PC-9 (cell line): ENCODE results near the gene SCN8A. TPM values are rescaled to one million over a fixed set of nuclear protein-coding genes. Genes with fewer than 3 reads are reported as not detected.

Experiments
- BruUV-seq: library from RNA; stranded (reverse); fragments of 400-500 nt; replicated peaks from 2 replicates; lab custom pipeline; 2021; lab: Mats Ljungman, UMichigan
- CTCF ChIA-PET: fragments of 300-600 bp; sonication (Branson Sonifier 250); formaldehyde crosslinking; loops from one replicate; lab custom pipeline; 2022; ENCODE audit warnings: antibody characterized with exemption; lab: Charles Lee
- POLR2A ChIA-PET: fragments of 300-600 bp; sonication (Branson Sonifier 250); formaldehyde crosslinking; loops from one replicate; lab custom pipeline; 2022; ENCODE audit warnings: antibody characterized with exemption; ENCODE audit not compliant: unreplicated experiment; lab: Charles Lee
- DNase-seq, 2 experiments: peaks; one replicate each; pipeline versions ENCODE4 v3.0.0 to v3.0.0-alpha.2; 2015 to 2022; ENCODE audit warnings: mixed read lengths in 1 of 2
- H2AFZ ChIP-seq: fragments of 200-600 bp; sonication (generic); 2 replicates; pipeline ENCODE4 v1.8.1; 2017; ENCODE audit warnings: antibody characterized with exemption
- H3F3A ChIP-seq: fragments of 200-600 bp; sonication (generic); 2 replicates; pipeline ENCODE4 v1.8.1; 2017; ENCODE audit warnings: antibody characterized with exemption, mild to moderate bottlenecking, low read depth; ENCODE audit not compliant: insufficient read depth
- H3K27ac ChIP-seq: fragments of 200-600 bp; sonication (generic); 2 replicates; pipeline ENCODE4 v1.6.1; 2016; ENCODE audit warnings: mixed run types
- H3K27me3 ChIP-seq: fragments of 200-600 bp; sonication (generic); 2 replicates; pipeline ENCODE4 v1.6.1; 2016; ENCODE audit warnings: low read depth, mixed run types; ENCODE audit not compliant: insufficient read depth
- H3K36me3 ChIP-seq: fragments of 200-600 bp; sonication (generic); 2 replicates; pipeline ENCODE4 v1.6.1; 2016; ENCODE audit warnings: low read depth, mixed run types
- H3K4me1 ChIP-seq: fragments of 200-600 bp; sonication (generic); replicated peaks from 2 replicates; pipeline ENCODE4 v1.6.1; 2016; ENCODE audit warnings: mixed run types; ENCODE audit not compliant: insufficient read depth
- H3K4me2 ChIP-seq: fragments of 200-600 bp; sonication (generic); 2 replicates; pipeline ENCODE4 v1.6.1; 2017; ENCODE audit warnings: mixed run types
- H3K4me3 ChIP-seq: fragments of 200-600 bp; sonication (generic); 2 replicates; pipeline ENCODE4 v1.6.1; 2016; ENCODE audit warnings: mixed run types
- H3K79me2 ChIP-seq: fragments of 200-600 bp; sonication (generic); 2 replicates; pipeline ENCODE4 v1.6.1; 2017; ENCODE audit warnings: low read depth, mixed run types
- H3K9me2 ChIP-seq: fragments of 200-600 bp; sonication (generic); 2 replicates; pipeline ENCODE4 v1.8.1; 2017; ENCODE audit warnings: mild to moderate bottlenecking; ENCODE audit not compliant: insufficient read depth
- H3K9me3 ChIP-seq: fragments of 200-600 bp; sonication (generic); 2 replicates; pipeline ENCODE4 v1.8.1; 2016; ENCODE audit warnings: low read depth; ENCODE audit not compliant: insufficient read depth
- H4K20me1 ChIP-seq: fragments of 200-600 bp; sonication (generic); 2 replicates; pipeline ENCODE4 v1.8.1; 2017; ENCODE audit not compliant: insufficient read depth
- EZH2 ChIP-seq: fragments of 200-600 bp; sonication (generic); IDR thresholded peaks from 2 replicates; pipeline ENCODE4 v1.8.0; 2017; ENCODE audit warnings: antibody characterized with exemption, low read depth
- intact Hi-C: fragments of 100-400 bp; cut with micrococcal nuclease; formaldehyde crosslinking; loops from one replicate; pipeline ENCODE4 v1.10.0; 2022; ENCODE audit not compliant: unreplicated experiment
- total RNA-seq: library from RNA; stranded (reverse); gene quantifications from 2 replicates; pipeline ENCODE4 v1.2.3, GENCODE V29; 2021
- TF ChIP-seq, protein P1 (sequence below): fragments of 200-600 bp; sonication (generic); conservative IDR thresholded peaks from 2 replicates; pipeline ENCODE4 v1.6.1; 2017; ENCODE audit warnings: mixed run types, antibody characterized with exemption, mild to moderate bottlenecking, moderate library complexity

The SCN8A gene
- total RNA-seq, 1 experiment from 2014 or later = 0.17 TPM

DNA sequence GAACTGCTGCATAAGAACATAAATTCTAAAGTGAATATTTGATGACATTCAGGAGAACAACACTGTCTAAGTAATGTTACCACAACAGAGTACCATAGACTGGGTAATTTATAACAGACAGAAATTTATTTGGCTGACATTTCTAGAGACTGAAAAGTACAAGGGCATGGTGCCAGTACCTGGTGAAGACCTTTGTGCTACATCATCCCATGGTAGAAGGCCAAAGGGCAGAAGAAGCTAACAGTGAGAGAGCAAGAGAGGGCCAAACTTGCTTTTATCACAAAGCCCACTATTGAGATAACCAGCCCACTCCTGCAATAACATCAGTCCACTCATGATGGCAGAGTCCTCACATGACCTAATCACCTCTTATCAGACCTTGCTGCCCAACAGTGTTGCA is 168.7 kb downstream of the SCN8A start:
- no peaks in the 10 kb centered on the region for H3K9me2 ChIP-seq
- ChIA-PET POLR2A (no interaction called here), CTCF (no interaction called here)
- H3K4me3 ChIP-seq = no peak overlapping the region
- no peaks in the 10 kb centered on the region for H3K79me2 ChIP-seq
- no peak for TF ChIP-seq EZH2
- TF ChIP-seq, protein P1, sequence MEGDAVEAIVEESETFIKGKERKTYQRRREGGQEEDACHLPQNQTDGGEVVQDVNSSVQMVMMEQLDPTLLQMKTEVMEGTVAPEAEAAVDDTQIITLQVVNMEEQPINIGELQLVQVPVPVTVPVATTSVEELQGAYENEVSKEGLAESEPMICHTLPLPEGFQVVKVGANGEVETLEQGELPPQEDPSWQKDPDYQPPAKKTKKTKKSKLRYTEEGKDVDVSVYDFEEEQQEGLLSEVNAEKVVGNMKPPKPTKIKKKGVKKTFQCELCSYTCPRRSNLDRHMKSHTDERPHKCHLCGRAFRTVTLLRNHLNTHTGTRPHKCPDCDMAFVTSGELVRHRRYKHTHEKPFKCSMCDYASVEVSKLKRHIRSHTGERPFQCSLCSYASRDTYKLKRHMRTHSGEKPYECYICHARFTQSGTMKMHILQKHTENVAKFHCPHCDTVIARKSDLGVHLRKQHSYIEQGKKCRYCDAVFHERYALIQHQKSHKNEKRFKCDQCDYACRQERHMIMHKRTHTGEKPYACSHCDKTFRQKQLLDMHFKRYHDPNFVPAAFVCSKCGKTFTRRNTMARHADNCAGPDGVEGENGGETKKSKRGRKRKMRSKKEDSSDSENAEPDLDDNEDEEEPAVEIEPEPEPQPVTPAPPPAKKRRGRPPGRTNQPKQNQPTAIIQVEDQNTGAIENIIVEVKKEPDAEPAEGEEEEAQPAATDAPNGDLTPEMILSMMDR = no peak
- no peaks in the 10 kb centered on the region for H4K20me1 ChIP-seq
- H3K4me1 ChIP-seq = no peaks in the 10 kb centered on the region
- H3K9me3 ChIP-seq = no peaks in the 10 kb centered on the region
- H3K27ac ChIP-seq = no peak overlapping the region
- intact Hi-C loops = no loop called here
- BruUV-seq = no TSS peak
- H2AFZ ChIP-seq = no peak overlapping the region
- peaks cover 52% of the 10 kb centered on the region for H3K27me3 ChIP-seq
- H3K36me3 ChIP-seq = no peaks in the 10 kb centered on the region
- no peaks in the 10 kb centered on the region for H3F3A ChIP-seq
- H3K4me2 ChIP-seq = no peak overlapping the region
- DNase-seq = no peak

DNA sequence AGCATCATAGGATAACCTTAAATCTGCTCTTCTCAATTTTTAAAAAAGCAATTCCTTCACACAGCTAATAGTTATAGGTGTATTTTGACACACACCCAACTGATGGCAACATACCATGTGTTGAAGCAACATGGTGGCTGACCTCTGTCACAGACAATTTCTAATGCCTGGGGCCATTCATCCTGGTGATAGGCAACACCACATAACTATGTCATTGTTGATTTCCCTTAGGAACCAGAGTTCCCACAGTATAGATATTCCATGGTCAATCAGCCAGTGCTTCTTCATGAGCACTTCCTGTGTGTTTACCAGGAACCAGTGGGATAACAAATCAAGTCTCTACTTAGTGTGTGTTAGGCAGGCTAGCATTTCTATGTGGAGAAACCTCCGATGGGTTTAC is 169.2 kb downstream of the SCN8A start:
- Histone ChIP-seq H3F3A (no peaks in the 10 kb centered on the region), H3K4me3 (no peak overlapping the region), H3K4me2 (no peak overlapping the region), H4K20me1 (no peaks in the 10 kb centered on the region), H3K79me2 (no peaks in the 10 kb centered on the region), H3K27me3 (peaks cover 52% of the 10 kb centered on the region), H3K4me1 (no peaks in the 10 kb centered on the region), H2AFZ (no peak overlapping the region), H3K27ac (no peak overlapping the region), H3K9me3 (no peaks in the 10 kb centered on the region), H3K36me3 (no peaks in the 10 kb centered on the region), H3K9me2 (no peaks in the 10 kb centered on the region)
- ChIA-PET POLR2A (no interaction called here), CTCF (no interaction called here)
- DNase-seq = no peak
- TF ChIP-seq, protein P1 = no peak
- no peak for TF ChIP-seq EZH2
- intact Hi-C loops = no loop called here
- no TSS peak for BruUV-seq

DNA sequence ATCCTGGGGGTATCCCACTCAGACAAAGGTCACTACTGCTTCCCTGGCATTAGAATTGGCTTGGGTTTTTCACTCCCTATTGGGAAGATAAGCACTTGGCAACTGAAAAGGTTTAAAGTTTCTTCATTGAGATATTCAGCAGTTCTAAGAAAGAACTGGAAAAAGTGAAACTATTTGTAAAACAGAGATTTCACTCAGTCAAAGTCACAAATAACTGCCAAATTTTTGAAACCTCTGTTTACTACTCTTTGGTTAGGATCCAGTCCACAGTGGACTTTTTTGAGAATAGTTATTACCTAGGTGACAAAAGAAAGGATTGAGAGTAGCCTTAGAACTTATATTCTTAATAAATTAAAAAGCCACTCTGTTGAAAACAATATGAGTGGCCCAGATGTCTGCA is 172.7 kb downstream of the SCN8A start:
- Histone ChIP-seq H3K9me3 (no peaks in the 10 kb centered on the region), H2AFZ (no peak overlapping the region), H3K4me1 (no peaks in the 10 kb centered on the region), H4K20me1 (no peaks in the 10 kb centered on the region), H3K27ac (no peak overlapping the region), H3K36me3 (no peaks in the 10 kb centered on the region), H3K4me2 (no peak overlapping the region), H3K27me3 (peaks cover 64% of the 10 kb centered on the region), H3K4me3 (no peak overlapping the region), H3K9me2 (no peaks in the 10 kb centered on the region), H3F3A (no peaks in the 10 kb centered on the region), H3K79me2 (no peaks in the 10 kb centered on the region)
- intact Hi-C loops = no loop called here
- no TSS peak for BruUV-seq
- CTCF ChIA-PET = no interaction called here
- POLR2A ChIA-PET = no interaction called here
- no peak for DNase-seq
- no peak for TF ChIP-seq EZH2
- TF ChIP-seq, protein P1 = no peak
